Liver (tissue), 3 donors: Measurements from ENCODE around the gene CELF2.

Experiments
- CTCF ChIP-seq: fragments of 150-350 bp; IDR thresholded peaks from 2 replicates; pipeline ENCODE4 v1.5.1; 2017; ENCODE audit warnings: improper control_type of control experiment, low read depth, low read length; ENCODE audit not compliant: missing input control
- RXRA ChIP-seq, 2 donors: IDR thresholded peaks; 2 replicates each; pipeline ENCODE4 v1.6.1; 2017 to 2018; ENCODE audit warnings: antibody characterized with exemption in 2 of 2, mild to moderate bottlenecking in 1 of 2
- SP1 ChIP-seq: IDR thresholded peaks from 2 replicates; pipeline ENCODE4 v1.6.1; 2018; ENCODE audit warnings: antibody characterized with exemption, mild to moderate bottlenecking
- donor health status: healthy.
- donor health status: healthy.

DNA sequence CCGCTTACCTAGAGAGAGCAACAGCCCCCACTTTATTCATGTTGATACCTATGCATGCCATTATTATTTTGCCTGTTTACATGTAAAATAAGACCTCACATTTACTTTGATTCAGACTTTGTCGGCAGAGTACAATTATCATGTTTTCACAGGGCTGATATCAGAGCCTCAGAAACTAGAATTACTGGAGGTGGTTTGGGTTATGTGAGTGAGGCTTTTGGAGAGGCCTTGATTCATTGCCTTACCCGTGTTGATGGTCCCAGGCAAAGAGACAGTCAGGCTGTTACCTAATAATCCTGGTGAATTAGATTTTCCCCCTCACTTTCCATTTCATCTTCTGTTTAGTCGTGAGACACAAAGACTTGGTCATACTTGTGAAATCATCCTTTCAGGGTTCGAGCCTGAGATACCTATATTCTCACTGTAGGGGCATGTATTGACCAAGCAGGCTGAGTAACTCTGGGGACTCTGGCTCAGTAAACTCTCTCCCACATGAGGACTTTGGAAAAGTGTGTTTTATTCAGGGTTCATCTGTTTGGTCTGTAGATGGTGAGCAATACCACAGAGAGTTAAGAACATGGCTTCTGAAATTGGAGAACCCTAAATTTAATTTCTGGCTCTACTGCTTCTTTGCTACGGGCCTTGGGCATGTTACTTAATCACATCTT, 150.9 kb downstream of the CELF2 start:
- TF ChIP-seq CTCF (no peak), RXRA (IDR thresholded peaks at IDR 0.05) (no peak), SP1 (no peak)
